Liver (tissue), 9 donors: ENCODE data around the gene ADORA3. TPM values are rescaled to one million over a fixed set of nuclear protein-coding genes. Genes with fewer than 3 reads are reported as not detected.

ENCODE experiments used
- DNase-seq: peaks from one replicate; pipeline ENCODE4 v3.0.0-alpha.2; 2017; ENCODE audit warnings: low spot score
- H3K27ac ChIP-seq, 2 donors: one replicate each; pipeline ENCODE4 v1.7.0; 2013; ENCODE audit warnings: inconsistent platforms in 2 of 2, low read length in 2 of 2, control low read depth in 1 of 2, low read depth in 1 of 2, mild to moderate bottlenecking in 1 of 2
- H3K27me3 ChIP-seq, 4 donors: one replicate each; pipeline versions ENCODE4 v1.6.1 to v1.7.0; 2013; ENCODE audit warnings: low read length in 3 of 4, inconsistent platforms in 1 of 4, mild to moderate bottlenecking in 1 of 4, moderate library complexity in 1 of 4; ENCODE audit not compliant: control insufficient read depth in 4 of 4, insufficient read depth in 4 of 4
- H3K36me3 ChIP-seq, 4 donors: one replicate each; pipeline versions ENCODE4 v1.6.1 to v1.7.0; 2013; ENCODE audit warnings: low read length in 3 of 4, mild to moderate bottlenecking in 3 of 4, low read depth in 1 of 4, moderate library complexity in 1 of 4; ENCODE audit not compliant: control insufficient read depth in 4 of 4, insufficient read depth in 3 of 4
- H3K4me1 ChIP-seq, 4 donors: one replicate each; pipeline versions ENCODE4 v1.6.1 to v1.7.0; 2013; ENCODE audit warnings: low read length in 3 of 4, mild to moderate bottlenecking in 3 of 4, moderate library complexity in 1 of 4; ENCODE audit not compliant: control insufficient read depth in 4 of 4, insufficient read depth in 4 of 4
- H3K4me3 ChIP-seq, 3 donors: one replicate each; pipeline versions ENCODE4 v1.6.1 to v1.7.0; 2013; ENCODE audit warnings: low read length in 3 of 3, control low read depth in 1 of 3, low read depth in 1 of 3, mild to moderate bottlenecking in 1 of 3
- H3K9ac ChIP-seq, 2 donors: one replicate each; pipeline ENCODE4 v1.7.0; 2013; ENCODE audit warnings: low read length in 2 of 2, mild to moderate bottlenecking in 2 of 2, moderate library complexity in 2 of 2, control low read depth in 1 of 2, low read depth in 1 of 2
- H3K9me3 ChIP-seq, 4 donors: one replicate each; pipeline versions ENCODE4 v1.6.1 to v1.7.0; 2013; ENCODE audit warnings: low read length in 3 of 4; ENCODE audit not compliant: control insufficient read depth in 4 of 4
- ATF3 ChIP-seq: IDR thresholded peaks from 2 replicates; pipeline ENCODE4 v1.6.1; 2016; ENCODE audit warnings: antibody characterized with exemption
- CTCF ChIP-seq: fragments of 150-350 bp; IDR thresholded peaks from 2 replicates; pipeline ENCODE4 v1.5.1; 2017; ENCODE audit warnings: improper control_type of control experiment, low read depth, low read length; ENCODE audit not compliant: missing input control
- EGR1 ChIP-seq, 2 donors: IDR thresholded peaks; 2 replicates each; pipeline ENCODE4 v1.6.1; 2016 to 2018; ENCODE audit warnings: antibody characterized with exemption in 2 of 2, low read depth in 2 of 2
- FOXA2 ChIP-seq: IDR thresholded peaks from 2 replicates; pipeline ENCODE4 v1.6.1; 2016; ENCODE audit warnings: antibody characterized with exemption
- GABPA ChIP-seq, 2 donors: IDR thresholded peaks in 1 of 2; conservative IDR thresholded peaks in 1 of 2; 2 replicates each; pipeline ENCODE4 v1.6.1; 2016; ENCODE audit warnings: antibody characterized with exemption in 2 of 2, mild to moderate bottlenecking in 1 of 2, moderate library complexity in 1 of 2
- HNF4G ChIP-seq: IDR thresholded peaks from 2 replicates; pipeline ENCODE4 v1.6.1; 2016; ENCODE audit warnings: antibody characterized with exemption
- JUND ChIP-seq, 2 donors: IDR thresholded peaks; 2 replicates each; pipeline ENCODE4 v1.6.1; 2016; ENCODE audit warnings: antibody characterized with exemption in 2 of 2
- MAX ChIP-seq: IDR thresholded peaks from 2 replicates; pipeline ENCODE4 v1.6.1; 2016; ENCODE audit warnings: antibody characterized with exemption
- NR2F2 ChIP-seq: IDR thresholded peaks from 2 replicates; pipeline ENCODE4 v1.6.1; 2016; ENCODE audit warnings: antibody characterized with exemption
- RAD21 ChIP-seq, 2 donors: IDR thresholded peaks; 2 replicates each; pipeline ENCODE4 v1.6.1; 2016; ENCODE audit warnings: antibody characterized with exemption in 2 of 2, mild to moderate bottlenecking in 2 of 2
- REST ChIP-seq: IDR thresholded peaks from 2 replicates; pipeline ENCODE4 v1.6.1; 2016; ENCODE audit warnings: antibody characterized with exemption, mild to moderate bottlenecking
- RXRA ChIP-seq, 2 donors: IDR thresholded peaks; 2 replicates each; pipeline ENCODE4 v1.6.1; 2017 to 2018; ENCODE audit warnings: antibody characterized with exemption in 2 of 2, mild to moderate bottlenecking in 1 of 2
- SP1 ChIP-seq: IDR thresholded peaks from 2 replicates; pipeline ENCODE4 v1.6.1; 2018; ENCODE audit warnings: antibody characterized with exemption, mild to moderate bottlenecking
- TAF1 ChIP-seq: conservative IDR thresholded peaks from 2 replicates; pipeline ENCODE4 v1.6.1; 2016; ENCODE audit warnings: antibody characterized with exemption, mild to moderate bottlenecking
- WGBS: extraction: QIAGEN DNeasy Blood & Tissue Kit; methylation state at CpG from one replicate; pipeline ENCODE4 v1.1.7; 2013; 5-methylcytosine and 5-hydroxymethylcytosine counted together
- polyA plus RNA-seq, 2 donors: library from polyadenylated mRNA; stranded (reverse) in 1 of 2; unstranded in 1 of 2; fragments of 200-250 nt in 1 of 2; fragments of >200 nt in 1 of 2; fragmentation: Nextera tagmentation in 1 of 2; extraction: Ambion mirVana in 1 of 2; gene quantifications; one replicate each; pipeline versions ENCODE4 v1.2.1 to v1.2.3, GENCODE V29; 2013 to 2015
- total RNA-seq, 2 donors: library from RNA; depleted of rRNA; stranded (reverse); fragments of >200 nt; gene quantifications; one replicate each; pipeline ENCODE4 v1.2.3, GENCODE V29; 2014
- TF ChIP-seq, protein P1 (sequence below): IDR thresholded peaks from 2 replicates; pipeline ENCODE4 v1.6.1; 2016; ENCODE audit warnings: antibody characterized with exemption
- donor health status: healthy.
- donor health status: healthy.
- donor health status: healthy.
- donor health status: healthy.
- donor health status: healthy.

ADORA3 gene
- total and polyA plus RNA-seq, 4 donors, result 0.97 to 5.6 (median 3.2) TPM

GRCh38 chr1:111501645-111502044 is 1.8 kb downstream of the ADORA3 start:
- H3K27me3 ChIP-seq, result no peaks in the 10 kb centered on the region
- no peak for DNase-seq
- no peak overlapping the region for H3K4me3 ChIP-seq
- peaks cover 0 to 6% (median 2%) of the 10 kb centered on the region in 4 donors for H3K4me1 ChIP-seq
- H3K9me3 ChIP-seq, result no peaks in the 10 kb centered on the region
- TF ChIP-seq SP1, result no peak
- TF ChIP-seq MAX, result no peak
- TF ChIP-seq CTCF, result no peak
- TF ChIP-seq, protein P1, sequence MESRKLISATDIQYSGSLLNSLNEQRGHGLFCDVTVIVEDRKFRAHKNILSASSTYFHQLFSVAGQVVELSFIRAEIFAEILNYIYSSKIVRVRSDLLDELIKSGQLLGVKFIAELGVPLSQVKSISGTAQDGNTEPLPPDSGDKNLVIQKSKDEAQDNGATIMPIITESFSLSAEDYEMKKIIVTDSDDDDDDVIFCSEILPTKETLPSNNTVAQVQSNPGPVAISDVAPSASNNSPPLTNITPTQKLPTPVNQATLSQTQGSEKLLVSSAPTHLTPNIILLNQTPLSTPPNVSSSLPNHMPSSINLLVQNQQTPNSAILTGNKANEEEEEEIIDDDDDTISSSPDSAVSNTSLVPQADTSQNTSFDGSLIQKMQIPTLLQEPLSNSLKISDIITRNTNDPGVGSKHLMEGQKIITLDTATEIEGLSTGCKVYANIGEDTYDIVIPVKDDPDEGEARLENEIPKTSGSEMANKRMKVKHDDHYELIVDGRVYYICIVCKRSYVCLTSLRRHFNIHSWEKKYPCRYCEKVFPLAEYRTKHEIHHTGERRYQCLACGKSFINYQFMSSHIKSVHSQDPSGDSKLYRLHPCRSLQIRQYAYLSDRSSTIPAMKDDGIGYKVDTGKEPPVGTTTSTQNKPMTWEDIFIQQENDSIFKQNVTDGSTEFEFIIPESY, result no peak
- no peak for TF ChIP-seq EGR1 (IDR thresholded peaks at IDR 0.05; ENCODE audit: low read depth in 2 of 2)
- no peak for TF ChIP-seq TAF1
- no peak for TF ChIP-seq ATF3
- no peak for TF ChIP-seq HNF4G
- TF ChIP-seq GABPA (IDR thresholded peaks at IDR 0.05 in 1 of 2, conservative IDR thresholded peaks at IDR 0.05 in 1 of 2), result no peak
- TF ChIP-seq REST, result no peak
- no peak for TF ChIP-seq FOXA2
- TF ChIP-seq NR2F2, result no peak
- TF ChIP-seq JUND (IDR thresholded peaks at IDR 0.05), result no peak
- TF ChIP-seq RXRA (IDR thresholded peaks at IDR 0.05), result no peak
- TF ChIP-seq RAD21 (IDR thresholded peaks at IDR 0.05), result no peak
- H3K36me3 ChIP-seq, result no peaks in the 10 kb centered on the region
- H3K9ac ChIP-seq, result no peak overlapping the region
- 84% methylated on average over 7 of the region's 7 CpGs for WGBS
- H3K27ac ChIP-seq, result no peak overlapping the region
